WTC11 (cell line): Measurements from ENCODE around the gene STUB1. TPM values are rescaled to one million over a fixed set of nuclear protein-coding genes. Genes with fewer than 3 reads are reported as not detected.
A peak's percentile ranks its signal among the peaks of the same experiment; 100 is the strongest.

Experiments used
- ATAC-seq: fragments of 200-7000 bp; cut with Tn5 transposase; 2 replicates; pipeline ENCODE4 v1.10.0; 2021; ENCODE audit warnings: mild to moderate bottlenecking, moderate library complexity
- CTCF ChIA-PET: fragments of 300-600 bp; sonication (Branson Sonifier 250); formaldehyde crosslinking; loops from one replicate; lab custom pipeline; 2021; ENCODE audit warnings: antibody characterized with exemption; lab: Charles Lee
- POLR2A ChIA-PET: fragments of 350-600 bp; sonication (Branson Sonifier 250); formaldehyde crosslinking; loops from one replicate; lab custom pipeline; 2021; ENCODE audit warnings: antibody characterized with exemption; lab: Charles Lee
- DNase-seq: peaks from one replicate; pipeline ENCODE4 v3.0.0; 2021; ENCODE audit warnings: low spot score
- H3K27ac Mint-ChIP-seq: 2 replicates; pipeline ENCODE4 v1.8.0; 2021; ENCODE audit warnings: mixed read lengths
- H3K27me3 Mint-ChIP-seq: 2 replicates; pipeline ENCODE4 v1.8.0; 2021; ENCODE audit warnings: low read depth, mild to moderate bottlenecking, moderate library complexity, mixed read lengths
- H3K36me3 Mint-ChIP-seq: 2 replicates; pipeline ENCODE4 v1.8.0; 2021; ENCODE audit warnings: mixed read lengths
- H3K4me1 Mint-ChIP-seq: 2 replicates; pipeline ENCODE4 v1.8.0; 2022; ENCODE audit warnings: mixed read lengths
- H3K4me3 Mint-ChIP-seq: 2 replicates; pipeline ENCODE4 v1.8.0; 2021; ENCODE audit warnings: mild to moderate bottlenecking, moderate library complexity, mixed read lengths
- H3K9me3 Mint-ChIP-seq: 2 replicates; pipeline ENCODE4 v1.8.0; 2021; ENCODE audit warnings: mixed read lengths
- ARID4B ChIP-seq: sonication (generic); formaldehyde crosslinking; IDR thresholded peaks from 2 replicates; pipeline ENCODE4 v1.8.0; 2023; ENCODE audit warnings: missing genetic modification reagents, mild to moderate bottlenecking, borderline replicate concordance
- ATF3 ChIP-seq: sonication (generic); formaldehyde crosslinking; conservative IDR thresholded peaks from 2 replicates; pipeline ENCODE4 v1.8.1; 2022; ENCODE audit warnings: mild to moderate bottlenecking, missing genetic modification reagents
- FOXJ3 ChIP-seq: sonication (generic); formaldehyde crosslinking; IDR thresholded peaks from 2 replicates; pipeline ENCODE4 v1.9.0; 2021; ENCODE audit warnings: missing genetic modification reagents, mild to moderate bottlenecking, borderline replicate concordance
- FOXP1 ChIP-seq: sonication (generic); formaldehyde crosslinking; IDR thresholded peaks from 2 replicates; pipeline ENCODE4 v1.8.0; 2022; ENCODE audit warnings: missing genetic modification reagents, mild to moderate bottlenecking, moderate library complexity, borderline replicate concordance
- GTF2I ChIP-seq: fragments of 250-450 bp; sonication (Bioruptor Pico); conservative IDR thresholded peaks from 2 replicates; pipeline ENCODE4 v1.4.0; 2021; ENCODE audit warnings: mild to moderate bottlenecking
- JAZF1 ChIP-seq: fragments of 250-450 bp; sonication (Bioruptor Pico); IDR thresholded peaks from 2 replicates; pipeline ENCODE4 v1.9.0; 2021; ENCODE audit warnings: moderate library complexity, mild to moderate bottlenecking, inconsistent platforms
- MAX ChIP-seq: sonication (generic); formaldehyde crosslinking; IDR thresholded peaks from 2 replicates; pipeline ENCODE4 v1.8.0; 2022; ENCODE audit warnings: mild to moderate bottlenecking, missing genetic modification reagents
- MLX ChIP-seq: sonication (generic); formaldehyde crosslinking; IDR thresholded peaks from 2 replicates; pipeline ENCODE4 v1.8.1; 2023; ENCODE audit warnings: mild to moderate bottlenecking, missing genetic modification reagents, moderate library complexity
- MYBL2 ChIP-seq: sonication (generic); formaldehyde crosslinking; IDR thresholded peaks from 2 replicates; pipeline ENCODE4 v1.8.1; 2023; ENCODE audit warnings: mild to moderate bottlenecking, moderate library complexity, missing genetic modification reagents
- NFATC4 ChIP-seq: fragments of 250-450 bp; sonication (Bioruptor Pico); IDR thresholded peaks from 2 replicates; pipeline ENCODE4 v1.9.0; 2021; ENCODE audit warnings: mild to moderate bottlenecking
- NR2C2 ChIP-seq: sonication (generic); formaldehyde crosslinking; IDR thresholded peaks from 2 replicates; pipeline ENCODE4 v1.8.0; 2022; ENCODE audit warnings: mild to moderate bottlenecking, missing genetic modification reagents
- RORB ChIP-seq: fragments of 250-450 bp; sonication (Bioruptor Pico); IDR thresholded peaks from 2 replicates; pipeline ENCODE4 v1.9.0; 2021; ENCODE audit warnings: mild to moderate bottlenecking
- TP53 ChIP-seq: sonication (generic); formaldehyde crosslinking; IDR thresholded peaks from 2 replicates; pipeline ENCODE4 v1.8.1; 2023; ENCODE audit warnings: mild to moderate bottlenecking, missing genetic modification reagents
- USF1 ChIP-seq: sonication (generic); formaldehyde crosslinking; IDR thresholded peaks from 2 replicates; pipeline ENCODE4 v1.8.0; 2022; ENCODE audit warnings: mild to moderate bottlenecking, missing genetic modification reagents
- ZBTB21 ChIP-seq: sonication (generic); formaldehyde crosslinking; IDR thresholded peaks from 2 replicates; pipeline ENCODE4 v1.8.1; 2023; ENCODE audit warnings: mild to moderate bottlenecking, missing genetic modification reagents, borderline replicate concordance
- ZBTB43 ChIP-seq: sonication (generic); formaldehyde crosslinking; IDR thresholded peaks from 2 replicates; pipeline ENCODE4 v1.8.1; 2023; ENCODE audit warnings: mild to moderate bottlenecking, missing genetic modification reagents
- ZNF121 ChIP-seq: sonication (generic); formaldehyde crosslinking; IDR thresholded peaks from 2 replicates; pipeline ENCODE4 v1.8.0; 2023; ENCODE audit warnings: missing genetic modification reagents
- ZNF281 ChIP-seq: sonication (generic); formaldehyde crosslinking; IDR thresholded peaks from 2 replicates; pipeline ENCODE4 v1.8.0; 2023; ENCODE audit warnings: mild to moderate bottlenecking, missing genetic modification reagents
- ZNF317 ChIP-seq: sonication (generic); formaldehyde crosslinking; IDR thresholded peaks from 2 replicates; pipeline ENCODE4 v1.8.1; 2023; ENCODE audit warnings: low read depth, mild to moderate bottlenecking, moderate library complexity, missing genetic modification reagents, borderline replicate concordance
- ZNF416 ChIP-seq: fragments of 250-450 bp; sonication (Bioruptor Pico); IDR thresholded peaks from 2 replicates; pipeline ENCODE4 v1.9.0; 2021; ENCODE audit warnings: mild to moderate bottlenecking, inconsistent platforms
- ZNF671 ChIP-seq: fragments of 250-450 bp; sonication (Bioruptor Pico); IDR thresholded peaks from 2 replicates; pipeline ENCODE4 v1.8.0; 2021; ENCODE audit warnings: mild to moderate bottlenecking
- total RNA-seq: library from RNA; stranded (reverse); gene quantifications from 3 replicates; pipeline ENCODE4 v1.2.3, GENCODE V29; 2021

STUB1 gene
- total RNA-seq, 1 experiment from 2014 or later = 88.2 TPM

GRCh38 chr16:718922-719321 lies 38.7 kb downstream of the STUB1 start (continued):
- no peak for TF ChIP-seq ARID4B (CRISPR knock-in tag)
- no peak for TF ChIP-seq MLX

GRCh38 chr16:719815-720446 lies 39.7 kb downstream of the STUB1 start:
- no peaks in the 10 kb centered on the region; the same call in 1 of the 2 replicates for H3K36me3 Mint-ChIP-seq
- H3K4me1 Mint-ChIP-seq = peaks cover 16% of the 10 kb centered on the region
- H3K4me3 Mint-ChIP-seq = peak overlapping the region; percentile 74
- peaks cover 15% of the 10 kb centered on the region for H3K27me3 Mint-ChIP-seq
- ChIA-PET CTCF (interaction anchor here (0.6 to 2.8 kb wide), 22 partner anchors 8 to 426 kb away, joined by 3 to 22 read pairs (median 5); partner anchors contain the start of genes CHTF18, GNG13, JMJD8 and RHBDL1), POLR2A (interaction anchor here (0.7 to 2.9 kb wide), 13 partner anchors 8 to 90 kb away, joined by 3 to 10 read pairs (median 3); partner anchors contain the start of genes CIAO3, RHOT2, STUB1 and WDR24)
- peak overlapping the region; percentile 63 for H3K27ac Mint-ChIP-seq
- no peaks in the 10 kb centered on the region for H3K9me3 Mint-ChIP-seq
- DNase-seq (no peak), ATAC-seq (no peak)
- TF ChIP-seq ATF3 (CRISPR knock-in tag) = no peak
- TF ChIP-seq NR2C2 (CRISPR knock-in tag) = no peak
- TF ChIP-seq MAX (CRISPR knock-in tag) = no peak
- no peak for TF ChIP-seq ZNF416 (CRISPR knock-in tag)
- TF ChIP-seq GTF2I (CRISPR knock-in tag) = no peak
- TF ChIP-seq ZNF671 (CRISPR knock-in tag) = no peak
- TF ChIP-seq ZBTB43 = no peak

- peak; percentile 60 for DNase-seq
- Mint-ChIP-seq H3K4me3 (peak overlapping the region; percentile 74), H3K4me1 (peaks cover 16% of the 10 kb centered on the region), H3K9me3 (no peaks in the 10 kb centered on the region), H3K27me3 (peaks cover 18% of the 10 kb centered on the region), H3K27ac (peak overlapping the region; percentile 63), H3K36me3 (no peaks in the 10 kb centered on the region; the same call in 1 of the 2 replicates)
- ChIA-PET POLR2A (interaction anchor here (0.6 to 2.9 kb wide), 19 partner anchors 8 to 91 kb away, joined by 3 to 10 read pairs (median 3); partner anchors contain the start of genes CHTF18, CIAO3, RHOT2 and RPUSD1), CTCF (interaction anchor here (0.6 to 2.8 kb wide), 26 partner anchors 8 to 426 kb away, joined by 3 to 28 read pairs (median 6); partner anchors contain the start of genes CHTF18, CIAO3, GNG13 and JMJD8)
- ATAC-seq = peak; percentile 30
- TF ChIP-seq TP53 (CRISPR knock-in tag) (no peak; the same call in 1 of the 2 replicates), ZNF281 (0 out of 2 replicates have a peak, but pooled peaks have one; percentile 28), JAZF1 (CRISPR knock-in tag) (no peak), ZNF317 (CRISPR knock-in tag) (no peak), ZNF121 (CRISPR knock-in tag) (peak; percentile 89), ATF3 (CRISPR knock-in tag) (no peak), FOXP1 (CRISPR knock-in tag) (0 out of 2 replicates have a peak, but pooled peaks have one; percentile 20), MYBL2 (peak; percentile 79), USF1 (CRISPR knock-in tag) (0 out of 2 replicates have a peak, but pooled peaks have one; percentile 18), FOXJ3 (CRISPR knock-in tag) (no peak), NFATC4 (CRISPR knock-in tag) (no peak), ZBTB21 (CRISPR knock-in tag) (no peak), RORB (no peak)
Observed at GRCh38 chr16:720447-720989, 40.3 kb downstream of the STUB1 start.
